Testis (tissue), 3 donors: ENCODE measurements around the gene MAPK10. TPM values are rescaled to one million over a fixed set of nuclear protein-coding genes. Genes with fewer than 3 reads are reported as not detected.

Experiments
- DNase-seq: peaks from one replicate; pipeline ENCODE4 v3.0.0-alpha.2; 2019
- H3K27ac ChIP-seq, 2 donors: fragments of 200-600 bp; sonication (generic); one replicate each; pipeline ENCODE4 v1.5.1; 2019
- H3K27me3 ChIP-seq: fragments of 200-600 bp; sonication (generic); one replicate; pipeline ENCODE4 v1.5.1; 2019
- H3K36me3 ChIP-seq: fragments of 200-600 bp; sonication (generic); one replicate; pipeline ENCODE4 v1.5.1; 2017; ENCODE audit warnings: low read depth; ENCODE audit errors: missing control alignments
- H3K4me1 ChIP-seq: fragments of 200-600 bp; sonication (generic); one replicate; pipeline ENCODE4 v1.5.1; 2019
- H3K4me3 ChIP-seq, 2 donors: fragments of 200-600 bp; sonication (generic); one replicate each; pipeline ENCODE4 v1.5.1; 2017 to 2019
- H3K9me3 ChIP-seq: fragments of 200-600 bp; sonication (generic); one replicate; pipeline ENCODE4 v1.5.1; 2017
- CTCF ChIP-seq, 3 experiments: fragments of 450-650 bp in 2 of 3; fragments of 200-600 bp in 1 of 3; sonication (generic) in 1 of 3; IDR thresholded peaks; one replicate each; pipeline ENCODE4 v1.5.1; 2016 to 2019; ENCODE audit warnings: antibody characterized with exemption in 3 of 3, mild to moderate bottlenecking in 2 of 3, moderate library complexity in 1 of 3
- POLR2A ChIP-seq: fragments of 450-650 bp; IDR thresholded peaks from one replicate; pipeline ENCODE4 v1.6.1; 2017; ENCODE audit warnings: antibody characterized with exemption, mild to moderate bottlenecking, moderate library complexity
- WGBS, 2 donors: methylation state at CpG; one replicate each; pipeline ENCODE4 v1.1.5; 2018; 5-methylcytosine and 5-hydroxymethylcytosine counted together
- intact Hi-C: fragments of 100-400 bp; cut with DNase I; formaldehyde crosslinking; loops from one replicate; pipeline ENCODE4 v1.15.1; 2023; ENCODE audit warnings: low total_unique reads
- polyA plus RNA-seq: library from polyadenylated mRNA; stranded (reverse); fragments of 350-450 nt; fragmentation: Illumina TruSeq; extraction: RNeasy Lipid Tissue Mini Kit (QIAGEN cat#74804); gene quantifications from one replicate; pipeline ENCODE4 v1.2.3, GENCODE V29; 2014; ENCODE audit warnings: low read depth, low replicate concordance; ENCODE audit not compliant: insufficient read depth
- total RNA-seq, 2 donors: library from RNA; depleted of rRNA; stranded (reverse); fragments of >200 nt; gene quantifications; one replicate each; pipeline ENCODE4 v1.2.3, GENCODE V29; 2016

MAPK10 gene
- total and polyA plus RNA-seq, 3 donors from 2014 or later: 56.1 to 64.6 (median 61.1) TPM

GRCh38 chr4:85995361-85995760 lies 364.5 kb downstream of the MAPK10 start:
- Histone ChIP-seq H3K27me3 (no peaks in the 10 kb centered on the region), H3K4me3 (no peak overlapping the region), H3K4me1 (no peaks in the 10 kb centered on the region), H3K36me3 (no peaks in the 10 kb centered on the region), H3K27ac (no peak overlapping the region), H3K9me3 (no peaks in the 10 kb centered on the region)
- no peak for TF ChIP-seq CTCF (IDR thresholded peaks at IDR 0.05)
- TF ChIP-seq POLR2A: no peak
- intact Hi-C loops: no loop called here
- no peak for DNase-seq
- WGBS, 2 donors: 90 to 92% methylated on average over 6 of the region's 6 CpGs

- no peaks in the 10 kb centered on the region for H3K27me3 ChIP-seq
- H3K4me1 ChIP-seq: no peaks in the 10 kb centered on the region
- no peak for TF ChIP-seq POLR2A
- no peak for TF ChIP-seq CTCF (IDR thresholded peaks at IDR 0.05)
- DNase-seq: no peak
- no peaks in the 10 kb centered on the region for H3K36me3 ChIP-seq
- no peak overlapping the region for H3K27ac ChIP-seq
- no peak overlapping the region for H3K4me3 ChIP-seq
- intact Hi-C loops: no loop called here
- H3K9me3 ChIP-seq: no peaks in the 10 kb centered on the region
Measured at GRCh38 chr4:85994576-85994975, 365.3 kb downstream of the MAPK10 start.

- Histone ChIP-seq H3K4me1 (no peaks in the 10 kb centered on the region), H3K27me3 (no peaks in the 10 kb centered on the region), H3K27ac (no peak overlapping the region), H3K36me3 (no peaks in the 10 kb centered on the region), H3K4me3 (no peak overlapping the region), H3K9me3 (no peaks in the 10 kb centered on the region)
- no peak for TF ChIP-seq CTCF (IDR thresholded peaks at IDR 0.05)
- no peak for TF ChIP-seq POLR2A
- WGBS, 2 donors: 86 to 94% methylated on average over 2 of the region's 2 CpGs
- intact Hi-C loops: no loop called here
- DNase-seq: no peak
Measured at GRCh38 chr4:85993641-85994040, 366.2 kb downstream of the MAPK10 start.

GRCh38 chr4:85986266-85986665 lies 373.6 kb downstream of the MAPK10 start:
- H3K27me3 ChIP-seq: no peaks in the 10 kb centered on the region
- intact Hi-C loops: no loop called here
- 85 to 97% methylated on average over 1 of the region's 1 CpG for WGBS, 2 donors
- TF ChIP-seq CTCF (IDR thresholded peaks at IDR 0.05): no peak
- TF ChIP-seq POLR2A: no peak
- H3K36me3 ChIP-seq: no peaks in the 10 kb centered on the region
- H3K4me3 ChIP-seq: no peak overlapping the region
- DNase-seq: no peak
- H3K27ac ChIP-seq: no peak overlapping the region
- no peaks in the 10 kb centered on the region for H3K9me3 ChIP-seq
- no peaks in the 10 kb centered on the region for H3K4me1 ChIP-seq

- Histone ChIP-seq H3K4me1 (no peaks in the 10 kb centered on the region), H3K36me3 (no peaks in the 10 kb centered on the region), H3K4me3 (no peak overlapping the region), H3K9me3 (no peaks in the 10 kb centered on the region), H3K27me3 (no peaks in the 10 kb centered on the region), H3K27ac (no peak overlapping the region)
- intact Hi-C loops: no loop called here
- TF ChIP-seq CTCF (IDR thresholded peaks at IDR 0.05): no peak
- TF ChIP-seq POLR2A: no peak
- DNase-seq: no peak
- WGBS, 2 donors: 79 to 86% methylated on average over 3 of the region's 3 CpGs
Measured at GRCh38 chr4:85979276-85979675, 380.6 kb downstream of the MAPK10 start.
